Upper lobe of left lung (tissue), 6 donors: ENCODE results near the gene KIAA1549. TPM values are rescaled to one million over a fixed set of nuclear protein-coding genes. Genes with fewer than 3 reads are reported as not detected.

ENCODE experiments used
- ATAC-seq, 2 donors: fragments of 200-7000 bp; cut with Tn5 transposase; one replicate each; pipeline ENCODE4 v1.9.1; 2022; ENCODE audit warnings: mild to moderate bottlenecking in 2 of 2, moderate library complexity in 2 of 2; ENCODE audit not compliant: low FRiP score in 2 of 2
- DNase-seq, 2 donors: peaks; one replicate each; pipeline ENCODE4 v3.0.0-alpha.2; 2019 to 2020
- H3K27ac ChIP-seq, 4 donors: fragments of 200-600 bp; sonication (generic); one replicate each; pipeline ENCODE4 v1.5.1; 2016 to 2019
- H3K27me3 ChIP-seq, 4 donors: fragments of 200-600 bp; sonication (generic); one replicate each; pipeline ENCODE4 v1.5.1; 2017 to 2019
- H3K36me3 ChIP-seq, 4 donors: fragments of 200-600 bp; sonication (generic); one replicate each; pipeline ENCODE4 v1.5.1; 2016 to 2019
- H3K4me1 ChIP-seq, 4 donors: fragments of 200-600 bp; sonication (generic); one replicate each; pipeline ENCODE4 v1.5.1; 2018 to 2019
- H3K4me3 ChIP-seq, 4 donors: fragments of 200-600 bp; sonication (generic); one replicate each; pipeline ENCODE4 v1.5.1; 2017 to 2019; ENCODE audit warnings: mild to moderate bottlenecking in 2 of 4, moderate library complexity in 1 of 4
- H3K9me3 ChIP-seq, 4 donors: fragments of 200-600 bp; sonication (generic); one replicate each; pipeline ENCODE4 v1.5.1; 2018 to 2019
- EP300 ChIP-seq, 4 donors: sonication (generic); formaldehyde crosslinking; IDR thresholded peaks; one replicate each; pipeline ENCODE4 v1.5.1; 2017; ENCODE audit warnings: antibody characterized with exemption in 4 of 4, control low read depth in 2 of 4
- POLR2A ChIP-seq, 4 donors: fragments of 450-650 bp; IDR thresholded peaks; one replicate each; pipeline ENCODE4 v1.5.1; 2016 to 2017; ENCODE audit warnings: antibody characterized with exemption in 4 of 4, mild to moderate bottlenecking in 2 of 4
- POLR2AphosphoS5 ChIP-seq, 2 donors: sonication (generic); formaldehyde crosslinking; IDR thresholded peaks; one replicate each; pipeline ENCODE4 v1.5.1; 2017; ENCODE audit warnings: antibody characterized with exemption in 2 of 2
- WGBS, 2 donors: methylation state at CpG; one replicate each; pipeline ENCODE4 v1.1.5; 2017 to 2018; 5-methylcytosine and 5-hydroxymethylcytosine counted together
- total RNA-seq, 6 donors: library from RNA; depleted of rRNA in 4 of 6; stranded (reverse); fragments of >200 nt in 4 of 6; gene quantifications; one replicate each; pipeline versions ENCODE4 v1.1.0 to v1.2.1, GENCODE V29; 2016 to 2021
- TF ChIP-seq, protein P1 (sequence below), 6 experiments: fragments of 450-650 bp in 4 of 6; fragments of 200-600 bp in 2 of 6; sonication (generic) in 2 of 6; IDR thresholded peaks; one replicate each; pipeline ENCODE4 v1.5.1; 2016 to 2019; ENCODE audit warnings: antibody characterized with exemption in 6 of 6
- donor health status: DM: no; HTN: no; CAD: no; lungs with moderate emphysema.
- donor health status: DM: no; HTN: yes; CAD: no; lungs with severe emphysema.

KIAA1549 gene
- total RNA-seq, 6 donors from 2014 or later, result 4.1 to 10.2 (median 5.3) TPM

- 87 to 90% methylated on average over 5 of the region's 5 CpGs for WGBS, 2 donors
- H3K27me3 ChIP-seq, result no peaks in the 10 kb centered on the region
- H3K27ac ChIP-seq, result no peak overlapping the region
- H3K9me3 ChIP-seq, result peaks cover 0 to 3% (median 0%) of the 10 kb centered on the region in 4 donors
- peaks cover 0 to 6% (median 1%) of the 10 kb centered on the region in 4 donors for H3K36me3 ChIP-seq
- no peak for DNase-seq
- no peak for ATAC-seq
- H3K4me1 ChIP-seq, result no peaks in the 10 kb centered on the region
- H3K4me3 ChIP-seq, result no peak overlapping the region
- TF ChIP-seq POLR2A (IDR thresholded peaks at IDR 0.05) (no peak), EP300 (IDR thresholded peaks at IDR 0.05) (no peak), POLR2AphosphoS5 (IDR thresholded peaks at IDR 0.05) (no peak)
- TF ChIP-seq, protein P1, sequence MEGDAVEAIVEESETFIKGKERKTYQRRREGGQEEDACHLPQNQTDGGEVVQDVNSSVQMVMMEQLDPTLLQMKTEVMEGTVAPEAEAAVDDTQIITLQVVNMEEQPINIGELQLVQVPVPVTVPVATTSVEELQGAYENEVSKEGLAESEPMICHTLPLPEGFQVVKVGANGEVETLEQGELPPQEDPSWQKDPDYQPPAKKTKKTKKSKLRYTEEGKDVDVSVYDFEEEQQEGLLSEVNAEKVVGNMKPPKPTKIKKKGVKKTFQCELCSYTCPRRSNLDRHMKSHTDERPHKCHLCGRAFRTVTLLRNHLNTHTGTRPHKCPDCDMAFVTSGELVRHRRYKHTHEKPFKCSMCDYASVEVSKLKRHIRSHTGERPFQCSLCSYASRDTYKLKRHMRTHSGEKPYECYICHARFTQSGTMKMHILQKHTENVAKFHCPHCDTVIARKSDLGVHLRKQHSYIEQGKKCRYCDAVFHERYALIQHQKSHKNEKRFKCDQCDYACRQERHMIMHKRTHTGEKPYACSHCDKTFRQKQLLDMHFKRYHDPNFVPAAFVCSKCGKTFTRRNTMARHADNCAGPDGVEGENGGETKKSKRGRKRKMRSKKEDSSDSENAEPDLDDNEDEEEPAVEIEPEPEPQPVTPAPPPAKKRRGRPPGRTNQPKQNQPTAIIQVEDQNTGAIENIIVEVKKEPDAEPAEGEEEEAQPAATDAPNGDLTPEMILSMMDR (IDR thresholded peaks at IDR 0.05), result no peak
Measured at GRCh38 chr7:138854115-138854645, 127.0 kb downstream of the KIAA1549 start.

GRCh38 chr7:138853448-138853847, 127.7 kb downstream of the KIAA1549 start:
- H3K4me3 ChIP-seq, result no peak overlapping the region
- no peak overlapping the region for H3K27ac ChIP-seq
- H3K9me3 ChIP-seq, result peaks cover 0 to 3% (median 0%) of the 10 kb centered on the region in 4 donors
- no peaks in the 10 kb centered on the region for H3K4me1 ChIP-seq
- ATAC-seq (no peak), DNase-seq (no peak)
- H3K36me3 ChIP-seq, result peaks cover 0 to 6% (median 1%) of the 10 kb centered on the region in 4 donors
- no peak for TF ChIP-seq EP300 (IDR thresholded peaks at IDR 0.05)
- H3K27me3 ChIP-seq, result no peaks in the 10 kb centered on the region
- 84 to 89% methylated on average over 3 of the region's 3 CpGs for WGBS, 2 donors

DNA sequence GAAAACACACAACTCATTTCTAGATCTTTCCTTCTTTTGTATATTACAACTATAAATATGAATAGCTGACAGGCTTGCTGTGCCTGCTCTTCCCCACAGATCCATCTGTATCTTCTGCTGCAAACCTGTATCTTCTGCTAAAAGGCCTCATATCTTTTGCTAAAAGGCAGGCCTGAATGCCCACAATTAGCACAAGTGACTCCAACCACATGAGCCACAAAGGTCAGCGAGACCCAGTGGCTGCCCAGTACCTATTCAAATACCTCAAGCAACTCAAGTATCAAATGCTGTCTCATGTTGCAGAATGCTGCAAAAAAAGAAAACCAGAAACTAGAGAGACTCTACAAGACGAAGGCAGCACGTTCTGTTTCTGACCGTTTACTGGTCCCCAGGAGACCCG, 128.7 kb downstream of the KIAA1549 start:
- H3K27me3 ChIP-seq, result no peaks in the 10 kb centered on the region
- DNase-seq (no peak), ATAC-seq (no peak)
- no peak overlapping the region for H3K27ac ChIP-seq
- no peaks in the 10 kb centered on the region for H3K9me3 ChIP-seq
- TF ChIP-seq, protein P1 (IDR thresholded peaks at IDR 0.05), result no peak
- TF ChIP-seq EP300 (IDR thresholded peaks at IDR 0.05) (no peak), POLR2A (IDR thresholded peaks at IDR 0.05) (no peak), POLR2AphosphoS5 (IDR thresholded peaks at IDR 0.05) (no peak)
- H3K36me3 ChIP-seq, result peaks cover 0 to 6% (median 1%) of the 10 kb centered on the region in 4 donors
- 92 to 95% methylated on average over 5 of the region's 5 CpGs for WGBS, 2 donors
- H3K4me1 ChIP-seq, result no peaks in the 10 kb centered on the region
- H3K4me3 ChIP-seq, result no peak overlapping the region

DNA sequence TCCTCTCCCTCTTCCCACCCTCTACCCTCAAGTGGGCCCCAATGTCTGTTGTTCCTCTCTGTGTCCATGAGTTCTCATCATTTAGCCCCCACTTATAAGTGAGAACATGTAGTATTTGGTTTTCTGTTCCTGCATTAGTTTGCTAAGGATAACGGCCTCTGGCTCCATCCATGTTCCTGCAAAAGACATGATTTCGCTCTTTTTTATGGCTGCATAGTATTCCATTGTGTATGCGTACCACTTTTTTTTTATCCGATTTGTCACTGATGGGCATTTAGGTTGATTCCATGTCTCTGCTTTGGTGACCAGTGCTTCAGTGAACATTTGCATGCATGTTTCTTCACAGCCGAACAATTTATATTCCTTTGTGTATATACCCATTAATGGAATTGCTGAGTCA, 131.5 kb downstream of the KIAA1549 start:
- H3K4me3 ChIP-seq, result no peak overlapping the region
- WGBS, 2 donors, result 97 to 98% methylated on average over 5 of the region's 5 CpGs
- no peak overlapping the region for H3K27ac ChIP-seq

DNA sequence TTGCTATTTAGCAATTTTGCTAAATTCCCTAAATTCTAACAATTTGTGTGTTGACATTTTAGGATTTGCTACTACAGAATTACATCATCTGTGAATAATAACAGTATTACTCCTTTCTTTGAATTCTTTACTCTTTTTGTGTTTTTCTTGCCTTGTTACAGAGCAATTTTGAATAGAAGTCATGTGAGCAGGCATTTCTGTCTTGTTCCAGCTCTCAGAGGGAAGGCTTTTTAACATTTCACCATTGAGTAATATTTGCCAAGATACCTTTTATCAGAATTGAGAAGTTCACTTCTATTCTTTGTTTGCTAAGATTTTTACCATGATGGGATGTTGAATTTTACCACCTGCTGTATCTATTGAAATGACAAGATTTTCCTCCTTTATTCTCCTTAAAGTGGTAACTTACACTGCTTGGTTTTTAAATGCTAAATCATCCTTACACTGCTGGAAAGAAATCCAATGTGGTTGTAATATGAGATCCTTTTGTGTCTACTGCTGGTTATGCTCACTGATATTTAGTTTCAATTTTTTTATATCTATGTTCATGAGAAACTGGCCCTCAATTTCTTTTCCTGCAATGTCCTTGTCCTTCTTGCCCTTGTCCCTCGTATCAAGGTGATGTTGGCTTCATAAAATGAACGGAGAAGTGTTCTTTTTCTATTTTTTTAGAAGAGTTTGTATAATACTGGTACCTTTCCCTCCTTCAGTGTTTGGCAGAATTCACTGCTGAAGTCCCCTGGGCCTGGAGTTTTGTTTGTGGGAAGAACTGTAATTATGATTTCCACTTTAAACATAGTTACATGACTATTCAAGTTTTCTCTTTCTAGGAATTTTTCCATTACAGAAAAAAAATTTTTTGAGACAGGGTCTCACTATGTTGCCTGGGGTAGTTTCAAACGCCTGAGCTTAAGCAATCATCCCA, 132.9 kb downstream of the KIAA1549 start:
- H3K4me1 ChIP-seq, result no peaks in the 10 kb centered on the region
- 87 to 89% methylated on average over 3 of the region's 3 CpGs for WGBS, 2 donors
- DNase-seq (no peak), ATAC-seq (no peak)
- H3K27ac ChIP-seq, result no peak overlapping the region
- peaks cover 0 to 6% (median 3%) of the 10 kb centered on the region in 4 donors for H3K36me3 ChIP-seq
- H3K27me3 ChIP-seq, result no peaks in the 10 kb centered on the region
- no peaks in the 10 kb centered on the region for H3K9me3 ChIP-seq
- TF ChIP-seq POLR2A (IDR thresholded peaks at IDR 0.05), result no peak
- TF ChIP-seq, protein P1 (IDR thresholded peaks at IDR 0.05), result no peak
- TF ChIP-seq POLR2AphosphoS5 (IDR thresholded peaks at IDR 0.05), result no peak
- TF ChIP-seq EP300 (IDR thresholded peaks at IDR 0.05), result no peak
- H3K4me3 ChIP-seq, result no peak overlapping the region

More for the DNA sequence above, 131.5 kb downstream of the KIAA1549 start:
- DNase-seq, result no peak
- no peak for ATAC-seq
- TF ChIP-seq, protein P1 (IDR thresholded peaks at IDR 0.05), result no peak
- TF ChIP-seq POLR2A (IDR thresholded peaks at IDR 0.05) (no peak), POLR2AphosphoS5 (IDR thresholded peaks at IDR 0.05) (no peak), EP300 (IDR thresholded peaks at IDR 0.05) (no peak)
- H3K36me3 ChIP-seq, result peaks cover 0 to 6% (median 1%) of the 10 kb centered on the region in 4 donors
- no peaks in the 10 kb centered on the region for H3K4me1 ChIP-seq
- no peaks in the 10 kb centered on the region for H3K27me3 ChIP-seq
- no peaks in the 10 kb centered on the region for H3K9me3 ChIP-seq
